ENCODE data around the gene GORAB.

GRCh38 chr1:170594066-170594626 is 62.2 kb downstream of the GORAB start:
- TF ChIP-seq POLR2A (IDR thresholded peaks at IDR 0.05; ENCODE audit: low read depth, low read length) (no peak), TAF1 (IDR thresholded peaks at IDR 0.05; ENCODE audit: borderline replicate concordance, low read depth, low read length) (no peak), POLR2AphosphoS5 (IDR thresholded peaks at IDR 0.05; ENCODE audit: low read depth, low read length) (no peak)

Measured in GM12892 (cell line).